ENCODE measurements around the gene LRRC66. TPM values are rescaled to one million over a fixed set of nuclear protein-coding genes. Genes with fewer than 3 reads are reported as not detected.

LRRC66 gene
- polyA plus RNA-seq, 1 donor (not counting 4 experiments of a cell fraction or from before 2014, with no cell fraction given) = 0.28 TPM

DNA sequence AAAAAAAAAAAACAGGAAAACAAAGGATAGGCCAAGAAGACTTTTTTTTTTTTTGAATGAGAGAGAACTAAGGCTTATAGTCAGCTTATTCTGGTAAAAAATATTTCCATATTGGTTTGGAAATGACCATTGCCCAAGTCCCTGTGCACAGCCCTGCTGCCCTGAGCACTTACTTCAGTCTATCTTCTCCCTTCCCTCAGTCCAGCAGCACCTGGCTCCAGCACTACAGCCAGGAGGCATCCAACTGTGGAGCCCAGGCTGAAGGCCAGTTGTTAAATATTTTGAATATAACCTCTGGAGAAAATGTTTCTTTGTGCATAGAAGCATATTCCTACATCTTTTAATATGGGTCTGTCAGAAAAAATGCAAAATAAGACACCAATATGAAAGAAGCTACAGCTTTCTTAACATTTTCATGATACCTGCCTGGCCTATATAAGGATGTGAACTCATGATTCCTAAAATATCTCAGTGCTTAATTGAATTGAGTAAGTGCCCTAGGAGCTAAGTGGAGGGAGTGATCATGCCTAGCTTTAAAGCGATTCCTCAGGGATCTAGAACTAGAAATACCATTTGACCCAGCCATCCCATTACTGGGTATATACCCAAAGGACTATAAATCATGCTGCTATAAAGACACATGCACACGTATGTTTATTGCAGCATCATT lies 14.4 kb downstream of the LRRC66 start:
- TF ChIP-seq, protein P1, sequence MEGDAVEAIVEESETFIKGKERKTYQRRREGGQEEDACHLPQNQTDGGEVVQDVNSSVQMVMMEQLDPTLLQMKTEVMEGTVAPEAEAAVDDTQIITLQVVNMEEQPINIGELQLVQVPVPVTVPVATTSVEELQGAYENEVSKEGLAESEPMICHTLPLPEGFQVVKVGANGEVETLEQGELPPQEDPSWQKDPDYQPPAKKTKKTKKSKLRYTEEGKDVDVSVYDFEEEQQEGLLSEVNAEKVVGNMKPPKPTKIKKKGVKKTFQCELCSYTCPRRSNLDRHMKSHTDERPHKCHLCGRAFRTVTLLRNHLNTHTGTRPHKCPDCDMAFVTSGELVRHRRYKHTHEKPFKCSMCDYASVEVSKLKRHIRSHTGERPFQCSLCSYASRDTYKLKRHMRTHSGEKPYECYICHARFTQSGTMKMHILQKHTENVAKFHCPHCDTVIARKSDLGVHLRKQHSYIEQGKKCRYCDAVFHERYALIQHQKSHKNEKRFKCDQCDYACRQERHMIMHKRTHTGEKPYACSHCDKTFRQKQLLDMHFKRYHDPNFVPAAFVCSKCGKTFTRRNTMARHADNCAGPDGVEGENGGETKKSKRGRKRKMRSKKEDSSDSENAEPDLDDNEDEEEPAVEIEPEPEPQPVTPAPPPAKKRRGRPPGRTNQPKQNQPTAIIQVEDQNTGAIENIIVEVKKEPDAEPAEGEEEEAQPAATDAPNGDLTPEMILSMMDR (optimal IDR thresholded peaks at IDR 0.05 in 1 of 3, IDR thresholded peaks at IDR 0.05 in 1 of 3, conservative IDR thresholded peaks at IDR 0.05 in 1 of 3; ENCODE audit: extremely low read depth in 1 of 3, insufficient read depth in 2 of 3, low read length in 3 of 3) = no peak
- TF ChIP-seq EZH2 (IDR thresholded peaks at IDR 0.05; ENCODE audit: low read length) = no peak
- no peaks in the 10 kb centered on the region for H3K27me3 ChIP-seq (ENCODE audit: control insufficient read depth, extremely low read depth, insufficient read depth, low read length)
- H3K36me3 ChIP-seq (ENCODE audit: control insufficient read depth in 2 of 2, extremely low read depth in 1 of 2, insufficient read depth in 2 of 2, low read length in 2 of 2) = no peaks in the 10 kb centered on the region
- no peak for FAIRE-seq
- no peak overlapping the region for H3K9ac ChIP-seq (ENCODE audit: control insufficient read depth, extremely low read depth, insufficient read depth, low read length)
- H3K9me3 ChIP-seq (ENCODE audit: control insufficient read depth, low read depth, low read length) = no peaks in the 10 kb centered on the region
- no peak overlapping the region for H3K4me2 ChIP-seq (ENCODE audit: control insufficient read depth, extremely low read depth, insufficient read depth, low read depth, low read length)
- no peak overlapping the region for H3K4me3 ChIP-seq (ENCODE audit: control insufficient read depth in 2 of 3, extremely low read depth in 1 of 3, insufficient read depth in 2 of 3, low read depth in 1 of 3, low read length in 3 of 3)
- no peak for DNase-seq (ENCODE audit: low read depth, low spot score)
- H3K79me2 ChIP-seq (ENCODE audit: control insufficient read depth, insufficient read depth, low read length) = no peaks in the 10 kb centered on the region
- no peaks in the 10 kb centered on the region for H4K20me1 ChIP-seq (ENCODE audit: control insufficient read depth, extremely low read depth, insufficient read depth, low read length)
- H3K9me1 ChIP-seq (ENCODE audit: control insufficient read depth, extremely low read depth, insufficient read depth, low read length) = no peaks in the 10 kb centered on the region
- H3K4me1 ChIP-seq (ENCODE audit: control insufficient read depth, extremely low read depth, insufficient read depth, low read length) = peaks cover 2% of the 10 kb centered on the region
- no peak overlapping the region for H3K27ac ChIP-seq (ENCODE audit: control insufficient read depth, insufficient read depth, low read length)
- no peak overlapping the region for H2AFZ ChIP-seq (ENCODE audit: control insufficient read depth, low read length)
- dilution Hi-C loops (cut with MboI; ENCODE audit: extremely low pct_ligation_motif_present, low sequenced_read_pairs) = no loop called here

- Histone ChIP-seq H3K27me3 (ENCODE audit: control insufficient read depth, extremely low read depth, insufficient read depth, low read length) (no peaks in the 10 kb centered on the region), H3K4me1 (ENCODE audit: control insufficient read depth, extremely low read depth, insufficient read depth, low read length) (peaks cover 2% of the 10 kb centered on the region), H3K9ac (ENCODE audit: control insufficient read depth, extremely low read depth, insufficient read depth, low read length) (no peak overlapping the region), H4K20me1 (ENCODE audit: control insufficient read depth, extremely low read depth, insufficient read depth, low read length) (no peaks in the 10 kb centered on the region), H3K4me3 (ENCODE audit: control insufficient read depth in 2 of 3, extremely low read depth in 1 of 3, insufficient read depth in 2 of 3, low read depth in 1 of 3, low read length in 3 of 3) (no peak overlapping the region), H3K79me2 (ENCODE audit: control insufficient read depth, insufficient read depth, low read length) (no peaks in the 10 kb centered on the region), H3K9me1 (ENCODE audit: control insufficient read depth, extremely low read depth, insufficient read depth, low read length) (no peaks in the 10 kb centered on the region), H3K9me3 (ENCODE audit: control insufficient read depth, low read depth, low read length) (no peaks in the 10 kb centered on the region), H3K36me3 (ENCODE audit: control insufficient read depth in 2 of 2, extremely low read depth in 1 of 2, insufficient read depth in 2 of 2, low read length in 2 of 2) (no peaks in the 10 kb centered on the region), H3K4me2 (ENCODE audit: control insufficient read depth, extremely low read depth, insufficient read depth, low read depth, low read length) (no peak overlapping the region), H3K27ac (ENCODE audit: control insufficient read depth, insufficient read depth, low read length) (no peak overlapping the region), H2AFZ (ENCODE audit: control insufficient read depth, low read length) (no peak overlapping the region)
- TF ChIP-seq, protein P1 (optimal IDR thresholded peaks at IDR 0.05 in 1 of 3, IDR thresholded peaks at IDR 0.05 in 1 of 3, conservative IDR thresholded peaks at IDR 0.05 in 1 of 3; ENCODE audit: extremely low read depth in 1 of 3, insufficient read depth in 2 of 3, low read length in 3 of 3) = no peak
- TF ChIP-seq EZH2 (IDR thresholded peaks at IDR 0.05; ENCODE audit: low read length) = no peak
- DNase-seq (ENCODE audit: low read depth, low spot score) = no peak
- dilution Hi-C loops (cut with MboI; ENCODE audit: extremely low pct_ligation_motif_present, low sequenced_read_pairs) = no loop called here
- no peak for FAIRE-seq
These were observed 15.7 kb downstream of the LRRC66 start for GRCh38 chr4:52004414-52004813.

Measured in keratinocyte (primary cell).